ENCODE data around the gene FOXI1.
"Not testable (repeated sequence)": the region's sequence is repeated elsewhere in the genome, so short reads cannot be mapped to it uniquely, and the experiment has no call there.

FOXI1 gene

DNA sequence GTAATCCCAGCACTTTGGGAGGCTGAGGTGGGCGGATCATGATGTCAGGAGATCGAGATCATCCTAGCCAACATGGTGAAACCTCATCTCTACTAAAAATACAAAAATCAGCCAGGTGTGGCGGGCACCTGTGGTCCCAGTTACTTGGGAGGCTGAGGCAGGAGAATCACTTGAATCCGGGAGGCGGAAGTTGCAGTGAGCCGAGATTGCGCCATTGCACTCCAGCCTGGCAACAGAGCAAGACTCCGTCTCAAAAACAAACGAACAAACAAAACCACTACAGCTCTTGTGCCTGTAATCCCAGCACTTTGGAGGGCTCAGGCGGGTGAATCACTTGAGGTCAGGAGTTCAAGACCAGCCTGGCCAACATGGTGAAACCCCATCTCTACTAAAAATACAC, 11.4 kb upstream of the FOXI1 start:
- not testable (repeated sequence) for H3K4me1 ChIP-seq (ENCODE audit: control insufficient read depth, insufficient read depth, low read length); H3K9ac ChIP-seq (ENCODE audit: low read length in 2 of 2); H3K27ac ChIP-seq (ENCODE audit: low read length); H3K36me3 ChIP-seq (ENCODE audit: control insufficient read depth in 2 of 2, insufficient read depth in 2 of 2, low read length in 2 of 2); H3K9me3 ChIP-seq (ENCODE audit: control insufficient read depth in 2 of 2, low read length in 2 of 2); H3K27me3 ChIP-seq (ENCODE audit: control insufficient read depth in 1 of 2, insufficient read depth in 2 of 2, low read length in 2 of 2); H3K4me3 ChIP-seq (ENCODE audit: low read length in 2 of 2)

GRCh38 chr5:170095646-170096045, 10.1 kb upstream of the FOXI1 start:
- H3K9me3 ChIP-seq (ENCODE audit: control insufficient read depth in 2 of 2, low read length in 2 of 2): no peaks in the 10 kb centered on the region
- H3K27me3 ChIP-seq (ENCODE audit: control insufficient read depth in 1 of 2, insufficient read depth in 2 of 2, low read length in 2 of 2): peaks cover 0 to 7% of the 10 kb centered on the region in 2 donors
- H3K4me3 ChIP-seq (ENCODE audit: low read length in 2 of 2): no peak overlapping the region
- no peaks in the 10 kb centered on the region for H3K4me1 ChIP-seq (ENCODE audit: control insufficient read depth, insufficient read depth, low read length)
- no peak overlapping the region for H3K27ac ChIP-seq (ENCODE audit: low read length)
- no peak overlapping the region for H3K9ac ChIP-seq (ENCODE audit: low read length in 2 of 2)
- no peaks in the 10 kb centered on the region for H3K36me3 ChIP-seq (ENCODE audit: control insufficient read depth in 2 of 2, insufficient read depth in 2 of 2, low read length in 2 of 2)

DNA sequence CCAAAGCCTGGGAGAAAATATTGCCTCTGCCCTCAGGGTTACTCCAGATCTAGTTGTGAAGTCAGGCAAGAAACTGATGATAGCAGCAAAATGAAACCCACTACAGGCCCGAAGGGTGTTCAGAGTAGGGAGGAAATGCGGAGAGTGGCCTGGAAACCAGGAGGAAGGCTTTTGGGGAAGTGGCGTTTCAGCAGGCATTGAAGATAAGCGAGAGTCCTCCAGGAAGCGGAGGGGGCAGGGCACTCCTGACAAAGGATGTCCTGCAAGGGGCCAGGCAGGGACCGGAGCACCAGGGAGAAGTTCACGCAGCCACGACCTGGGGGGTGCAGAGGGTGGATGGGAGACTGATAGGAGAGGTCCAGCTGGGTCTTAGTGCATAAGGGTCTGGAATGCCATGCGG, 7.8 kb upstream of the FOXI1 start:
- Histone ChIP-seq H3K4me3 (ENCODE audit: low read length in 2 of 2) (no peak overlapping the region), H3K4me1 (ENCODE audit: control insufficient read depth, insufficient read depth, low read length) (no peaks in the 10 kb centered on the region), H3K27me3 (ENCODE audit: control insufficient read depth in 1 of 2, insufficient read depth in 2 of 2, low read length in 2 of 2) (peaks cover 0 to 5% of the 10 kb centered on the region in 2 donors), H3K9me3 (ENCODE audit: control insufficient read depth in 2 of 2, low read length in 2 of 2) (no peaks in the 10 kb centered on the region), H3K9ac (ENCODE audit: low read length in 2 of 2) (no peak overlapping the region), H3K36me3 (ENCODE audit: control insufficient read depth in 2 of 2, insufficient read depth in 2 of 2, low read length in 2 of 2) (no peaks in the 10 kb centered on the region), H3K27ac (ENCODE audit: low read length) (no peak overlapping the region)

GRCh38 chr5:170100066-170100943, 5.4 kb upstream of the FOXI1 start:
- H3K27ac ChIP-seq (ENCODE audit: low read length): no peak overlapping the region
- peaks cover 0 to 3% of the 10 kb centered on the region in 2 donors for H3K27me3 ChIP-seq (ENCODE audit: control insufficient read depth in 1 of 2, insufficient read depth in 2 of 2, low read length in 2 of 2)
- H3K9ac ChIP-seq (ENCODE audit: low read length in 2 of 2): no peak overlapping the region
- no peaks in the 10 kb centered on the region for H3K9me3 ChIP-seq (ENCODE audit: control insufficient read depth in 2 of 2, low read length in 2 of 2)
- no peaks in the 10 kb centered on the region for H3K36me3 ChIP-seq (ENCODE audit: control insufficient read depth in 2 of 2, insufficient read depth in 2 of 2, low read length in 2 of 2)
- no peaks in the 10 kb centered on the region for H3K4me1 ChIP-seq (ENCODE audit: control insufficient read depth, insufficient read depth, low read length)
- no peak overlapping the region for H3K4me3 ChIP-seq (ENCODE audit: low read length in 2 of 2)

DNA sequence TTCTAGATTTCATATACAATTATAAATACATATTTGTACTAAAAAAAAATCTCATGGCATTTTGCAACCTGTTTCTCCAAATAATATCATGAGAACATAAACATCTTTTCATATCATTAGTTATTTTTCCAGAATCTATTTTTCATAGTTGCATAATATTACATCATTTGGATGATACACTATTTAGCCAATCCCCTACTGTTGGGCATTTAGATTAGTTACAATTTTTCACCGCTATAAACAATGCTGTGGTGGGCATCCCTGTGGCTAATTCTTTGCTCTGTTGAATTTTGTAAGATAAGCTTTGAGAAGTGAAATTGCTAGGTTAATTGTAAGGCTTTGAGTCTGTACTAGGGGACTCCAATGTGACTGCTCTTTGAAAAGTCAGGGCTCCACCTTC, 2.2 kb upstream of the FOXI1 start:
- H3K4me1 ChIP-seq (ENCODE audit: control insufficient read depth, insufficient read depth, low read length): no peaks in the 10 kb centered on the region
- H3K36me3 ChIP-seq (ENCODE audit: control insufficient read depth in 2 of 2, insufficient read depth in 2 of 2, low read length in 2 of 2): no peaks in the 10 kb centered on the region
- no peaks in the 10 kb centered on the region for H3K9me3 ChIP-seq (ENCODE audit: control insufficient read depth in 2 of 2, low read length in 2 of 2)
- no peaks in the 10 kb centered on the region for H3K27me3 ChIP-seq (ENCODE audit: control insufficient read depth in 1 of 2, insufficient read depth in 2 of 2, low read length in 2 of 2)
- H3K9ac ChIP-seq (ENCODE audit: low read length in 2 of 2): no peak overlapping the region
- no peak overlapping the region for H3K27ac ChIP-seq (ENCODE audit: low read length)
- H3K4me3 ChIP-seq (ENCODE audit: low read length in 2 of 2): no peak overlapping the region

DNA sequence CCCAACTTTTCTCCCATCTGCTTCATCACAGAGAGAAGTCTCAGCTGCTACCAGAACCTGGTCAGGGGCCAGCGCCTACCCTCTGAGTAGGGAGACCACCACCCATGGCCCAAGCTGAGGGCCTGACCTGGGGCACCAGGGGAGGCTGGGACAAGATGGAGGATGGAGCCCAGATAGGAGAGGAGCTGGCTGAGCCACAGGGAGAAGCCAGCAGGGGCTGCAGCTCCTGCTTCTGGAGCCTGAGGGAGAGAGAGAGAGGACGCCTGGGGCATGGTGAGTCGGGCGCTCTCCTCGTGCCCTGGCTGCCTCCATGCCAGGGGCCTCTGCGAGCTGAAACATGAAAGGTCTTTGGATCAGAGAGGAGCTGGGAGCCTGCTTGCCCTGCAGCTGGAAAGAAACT, 1.4 kb upstream of the FOXI1 start:
- Histone ChIP-seq H3K27ac (ENCODE audit: low read length) (no peak overlapping the region), H3K4me1 (ENCODE audit: control insufficient read depth, insufficient read depth, low read length) (no peaks in the 10 kb centered on the region), H3K4me3 (ENCODE audit: low read length in 2 of 2) (no peak overlapping the region), H3K27me3 (ENCODE audit: control insufficient read depth in 1 of 2, insufficient read depth in 2 of 2, low read length in 2 of 2) (no peaks in the 10 kb centered on the region), H3K36me3 (ENCODE audit: control insufficient read depth in 2 of 2, insufficient read depth in 2 of 2, low read length in 2 of 2) (no peaks in the 10 kb centered on the region), H3K9me3 (ENCODE audit: control insufficient read depth in 2 of 2, low read length in 2 of 2) (no peaks in the 10 kb centered on the region), H3K9ac (ENCODE audit: low read length in 2 of 2) (no peak overlapping the region)

DNA sequence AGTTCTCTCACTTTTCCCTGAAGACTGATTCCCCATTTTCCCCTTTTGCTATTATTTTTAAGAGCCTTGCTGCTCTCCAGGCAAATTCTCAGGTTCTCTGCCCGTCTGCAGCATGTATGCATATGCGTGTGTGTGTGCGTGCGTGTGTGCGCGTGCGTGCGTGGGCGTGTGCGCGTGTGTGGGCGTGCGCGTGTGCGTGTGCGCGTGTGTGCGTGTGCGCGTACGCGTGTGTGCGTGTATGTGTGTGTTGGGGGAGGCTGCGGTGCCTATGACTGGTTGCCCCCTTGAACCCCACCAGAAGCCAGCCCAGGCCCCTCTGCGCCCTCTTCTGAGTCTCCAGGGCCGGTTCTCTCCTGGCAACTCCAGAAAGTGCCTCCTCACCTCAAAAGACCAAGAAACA, 987 bp upstream of the FOXI1 start:
- H3K36me3 ChIP-seq (ENCODE audit: control insufficient read depth in 2 of 2, insufficient read depth in 2 of 2, low read length in 2 of 2): no peaks in the 10 kb centered on the region
- no peak overlapping the region for H3K9ac ChIP-seq (ENCODE audit: low read length in 2 of 2)
- no peaks in the 10 kb centered on the region for H3K4me1 ChIP-seq (ENCODE audit: control insufficient read depth, insufficient read depth, low read length)
- no peaks in the 10 kb centered on the region for H3K27me3 ChIP-seq (ENCODE audit: control insufficient read depth in 1 of 2, insufficient read depth in 2 of 2, low read length in 2 of 2)
- no peak overlapping the region for H3K27ac ChIP-seq (ENCODE audit: low read length)
- no peak overlapping the region for H3K4me3 ChIP-seq (ENCODE audit: low read length in 2 of 2)
- no peaks in the 10 kb centered on the region for H3K9me3 ChIP-seq (ENCODE audit: control insufficient read depth in 2 of 2, low read length in 2 of 2)

DNA sequence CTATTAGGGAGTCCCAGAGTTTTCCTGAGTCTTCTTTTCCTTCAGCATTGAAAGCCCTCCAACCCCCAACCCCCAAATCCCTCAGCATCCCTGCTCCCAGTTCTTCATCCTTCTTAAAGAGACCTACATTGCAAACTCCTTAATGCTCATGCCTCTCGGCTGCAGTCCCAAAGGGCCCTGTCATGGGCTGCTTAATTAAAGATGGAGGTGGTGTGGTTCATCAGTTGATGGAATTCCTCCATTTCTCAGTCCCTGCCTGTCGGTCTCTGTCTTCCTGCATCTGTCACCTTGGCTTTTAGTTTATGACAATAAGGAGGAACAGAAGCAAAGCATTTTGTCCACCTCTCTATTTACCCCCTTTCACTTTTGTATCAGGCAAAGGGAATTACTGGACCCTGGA, 2.0 kb downstream of the FOXI1 start:
- H3K36me3 ChIP-seq (ENCODE audit: control insufficient read depth in 2 of 2, insufficient read depth in 2 of 2, low read length in 2 of 2): no peaks in the 10 kb centered on the region
- H3K4me1 ChIP-seq (ENCODE audit: control insufficient read depth, insufficient read depth, low read length): no peaks in the 10 kb centered on the region
- H3K27ac ChIP-seq (ENCODE audit: low read length): no peak overlapping the region
- H3K9me3 ChIP-seq (ENCODE audit: control insufficient read depth in 2 of 2, low read length in 2 of 2): no peaks in the 10 kb centered on the region
- no peak overlapping the region for H3K4me3 ChIP-seq (ENCODE audit: low read length in 2 of 2)
- no peaks in the 10 kb centered on the region for H3K27me3 ChIP-seq (ENCODE audit: control insufficient read depth in 1 of 2, insufficient read depth in 2 of 2, low read length in 2 of 2)
- H3K9ac ChIP-seq (ENCODE audit: low read length in 2 of 2): no peak overlapping the region

DNA sequence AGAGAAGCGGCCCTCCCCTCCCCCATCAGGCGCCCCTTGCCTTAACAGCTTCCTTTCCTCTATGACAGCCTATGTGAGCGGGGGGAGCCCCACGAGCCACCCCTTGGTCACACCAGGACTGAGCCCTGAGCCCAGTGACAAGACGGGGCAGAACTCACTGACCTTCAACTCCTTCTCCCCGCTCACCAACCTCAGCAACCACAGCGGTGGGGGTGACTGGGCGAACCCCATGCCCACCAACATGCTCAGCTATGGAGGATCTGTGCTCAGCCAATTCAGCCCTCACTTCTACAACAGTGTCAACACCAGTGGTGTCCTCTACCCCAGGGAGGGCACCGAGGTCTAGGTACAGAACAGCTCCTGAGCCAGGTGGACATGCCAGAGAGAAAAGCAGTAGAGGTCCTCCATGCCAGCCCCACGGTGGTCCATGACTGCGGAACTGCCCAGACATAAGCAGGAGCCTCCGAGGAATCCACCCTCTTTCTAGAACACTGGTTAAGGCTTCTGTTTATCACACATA, 2.6 kb downstream of the FOXI1 start:
- no peaks in the 10 kb centered on the region for H3K4me1 ChIP-seq (ENCODE audit: control insufficient read depth, insufficient read depth, low read length)
- no peak overlapping the region for H3K4me3 ChIP-seq (ENCODE audit: low read length in 2 of 2)
- H3K27me3 ChIP-seq (ENCODE audit: control insufficient read depth in 1 of 2, insufficient read depth in 2 of 2, low read length in 2 of 2): no peaks in the 10 kb centered on the region
- no peaks in the 10 kb centered on the region for H3K9me3 ChIP-seq (ENCODE audit: control insufficient read depth in 2 of 2, low read length in 2 of 2)
- no peak overlapping the region for H3K27ac ChIP-seq (ENCODE audit: low read length)
- no peaks in the 10 kb centered on the region for H3K36me3 ChIP-seq (ENCODE audit: control insufficient read depth in 2 of 2, insufficient read depth in 2 of 2, low read length in 2 of 2)
- no peak overlapping the region for H3K9ac ChIP-seq (ENCODE audit: low read length in 2 of 2)

DNA sequence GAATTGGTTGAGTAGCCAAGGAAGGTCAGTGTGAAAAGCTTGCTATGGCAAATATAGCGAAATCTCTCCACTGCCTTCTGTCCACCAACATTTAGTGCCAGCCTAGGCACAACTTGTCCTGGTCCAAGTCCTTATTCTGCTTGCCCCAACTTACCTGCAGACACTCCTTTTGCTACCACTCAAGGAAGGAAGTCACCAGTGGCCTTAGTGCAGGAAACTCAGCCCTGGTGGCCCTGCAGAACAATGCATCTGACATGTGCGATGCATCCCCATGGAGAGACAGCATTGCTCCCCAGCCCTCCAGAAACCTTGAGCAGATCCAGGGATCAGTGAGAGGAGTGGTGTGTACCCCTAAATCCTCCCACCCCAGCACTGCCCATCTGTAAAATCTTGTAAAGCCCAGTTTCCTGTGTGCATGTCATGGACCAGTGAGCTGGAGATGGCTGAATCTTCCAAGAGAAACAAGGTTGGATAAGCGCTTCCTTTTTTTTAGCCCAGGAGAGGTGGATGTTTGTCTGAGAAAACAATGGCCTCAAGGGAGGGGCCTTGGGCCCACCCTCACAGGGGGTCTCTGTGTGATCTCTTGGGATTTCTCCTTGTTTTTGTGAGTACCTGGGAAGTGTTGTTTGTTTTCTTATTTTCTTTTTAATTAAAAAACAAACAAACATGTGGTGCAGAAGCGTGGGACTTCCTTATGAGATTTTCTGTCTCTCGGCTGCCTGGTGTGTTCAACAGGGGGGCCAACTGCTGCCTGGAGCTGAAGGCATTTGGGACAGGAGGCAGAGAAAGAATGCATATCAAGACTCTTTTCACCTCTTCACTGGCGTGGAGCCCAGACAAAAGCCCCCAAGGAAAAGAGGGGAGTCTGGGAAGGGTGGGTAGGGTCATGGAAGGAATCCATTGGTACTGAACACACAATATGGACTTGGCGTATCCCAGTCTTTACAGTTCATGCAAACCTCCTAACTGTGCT, 3.6 kb downstream of the FOXI1 start:
- H3K9ac ChIP-seq (ENCODE audit: low read length in 2 of 2): no peak overlapping the region
- H3K27me3 ChIP-seq (ENCODE audit: control insufficient read depth in 1 of 2, insufficient read depth in 2 of 2, low read length in 2 of 2): no peaks in the 10 kb centered on the region
- H3K4me3 ChIP-seq (ENCODE audit: low read length in 2 of 2): no peak overlapping the region
- no peak overlapping the region for H3K27ac ChIP-seq (ENCODE audit: low read length)
- no peaks in the 10 kb centered on the region for H3K9me3 ChIP-seq (ENCODE audit: control insufficient read depth in 2 of 2, low read length in 2 of 2)
- H3K36me3 ChIP-seq (ENCODE audit: control insufficient read depth in 2 of 2, insufficient read depth in 2 of 2, low read length in 2 of 2): no peaks in the 10 kb centered on the region
- H3K4me1 ChIP-seq (ENCODE audit: control insufficient read depth, insufficient read depth, low read length): no peaks in the 10 kb centered on the region

Data from stomach smooth muscle (tissue), 2 donors.